H1 (cell line): Measurements from ENCODE around the gene MARS1. TPM values are rescaled to one million over a fixed set of nuclear protein-coding genes. Genes with fewer than 3 reads are reported as not detected.

ENCODE experiments used
- CTCF ChIA-PET: fragments of 300-600 bp; sonication (Branson Sonifier 250); formaldehyde crosslinking; loops from one replicate; lab custom pipeline; 2021; ENCODE audit not compliant: partially characterized antibody; lab: Charles Lee
- POLR2A ChIA-PET: fragments of 300-600 bp; sonication (Branson Sonifier 250); formaldehyde crosslinking; loops from one replicate; lab custom pipeline; 2021; ENCODE audit warnings: inconsistent platforms; ENCODE audit not compliant: partially characterized antibody; lab: Charles Lee
- DNase-seq, 2 experiments: peaks; one replicate each; pipeline versions ENCODE4 v3.0.0 to v3.0.0-alpha.2; 2010 to 2022; ENCODE audit warnings: low spot score in 2 of 2, low read depth in 1 of 2, mixed read lengths in 1 of 2
- FAIRE-seq: peaks from 2 replicates; lab custom pipeline; 2011; peaks lifted over from hg19 to GRCh38; lab: Jason Lieb, UNC
- H2AFZ ChIP-seq: 2 replicates; pipeline ENCODE4 v1.8.1; 2012; ENCODE audit warnings: low read length, inconsistent platforms
- H2AK5ac ChIP-seq: 2 replicates; pipeline ENCODE4 v1.6.1; 2013; ENCODE audit warnings: low read depth, low read length
- H2BK120ac ChIP-seq: replicated peaks from 2 replicates; pipeline ENCODE3; 2013; ENCODE audit warnings: low read depth, low read length, inconsistent platforms
- H2BK12ac ChIP-seq: 2 replicates; pipeline ENCODE4 v1.6.1; 2013; ENCODE audit warnings: low read depth, low read length
- H2BK15ac ChIP-seq: 2 replicates; pipeline ENCODE4 v1.6.1; 2013; ENCODE audit warnings: low read length
- H2BK20ac ChIP-seq: 2 replicates; pipeline ENCODE4 v1.6.1; 2013; ENCODE audit warnings: low read length
- H2BK5ac ChIP-seq: 2 replicates; pipeline ENCODE4 v1.6.1; 2013; ENCODE audit warnings: low read depth, low read length
- H3K14ac ChIP-seq: 2 replicates; pipeline ENCODE4 v1.6.1; 2013; ENCODE audit warnings: inconsistent platforms; ENCODE audit not compliant: insufficient read length
- H3K18ac ChIP-seq: 2 replicates; pipeline ENCODE4 v1.6.1; 2013; ENCODE audit warnings: low read length; ENCODE audit errors: extremely low read depth
- H3K23ac ChIP-seq: 2 replicates; pipeline ENCODE4 v1.6.1; 2013; ENCODE audit warnings: inconsistent platforms; ENCODE audit not compliant: insufficient read length
- H3K23me2 ChIP-seq: 2 replicates; pipeline ENCODE4 v1.6.1; 2013; ENCODE audit warnings: low read depth, low read length
- H3K27ac ChIP-seq: 2 replicates; pipeline ENCODE4 v1.6.1; 2011; ENCODE audit warnings: low read depth, low read length, inconsistent platforms
- H3K27me3 ChIP-seq, 4 experiments: replicated peaks in 1 of 4; 1 replicate in 1 of 4; 2 replicates in 3 of 4; pipeline versions ENCODE4 v1.6.1 to v1.8.1; 2011 to 2013; ENCODE audit warnings: low read length in 3 of 4, mild to moderate bottlenecking in 3 of 4, inconsistent platforms in 2 of 4, mixed read lengths in 2 of 4, moderate library complexity in 1 of 4; ENCODE audit not compliant: control insufficient read depth in 3 of 4, insufficient read depth in 3 of 4; ENCODE audit errors: extremely low read depth in 1 of 4
- H3K36me3 ChIP-seq, 4 experiments: 2 replicates each; pipeline versions ENCODE4 v1.6.1 to v1.8.1; 2011 to 2013; ENCODE audit warnings: mild to moderate bottlenecking in 4 of 4, low read length in 3 of 4, moderate library complexity in 2 of 4, control low read depth in 1 of 4, inconsistent platforms in 1 of 4; ENCODE audit not compliant: insufficient read depth in 4 of 4, control insufficient read depth in 2 of 4
- H3K4ac ChIP-seq: replicated peaks from 2 replicates; pipeline ENCODE3; 2013; ENCODE audit warnings: low read length, low read depth, mixed read lengths, inconsistent platforms; ENCODE audit not compliant: insufficient read length
- H3K4me1 ChIP-seq, 4 experiments: replicated peaks in 1 of 4; 1 replicate in 1 of 4; 2 replicates in 3 of 4; pipeline versions ENCODE4 v1.6.1 to v1.8.1; 2011 to 2013; ENCODE audit warnings: low read length in 3 of 4, inconsistent platforms in 2 of 4, mixed read lengths in 1 of 4; ENCODE audit not compliant: insufficient read depth in 4 of 4, control insufficient read depth in 3 of 4
- H3K4me2 ChIP-seq, 2 experiments: 2 replicates each; pipeline versions ENCODE4 v1.6.1 to v1.8.1; 2011 to 2013; ENCODE audit warnings: low read depth in 2 of 2, low read length in 2 of 2, control low read depth in 1 of 2, inconsistent platforms in 1 of 2, mild to moderate bottlenecking in 1 of 2; ENCODE audit not compliant: insufficient read depth in 1 of 2
- H3K4me3 ChIP-seq, 4 experiments: fragments of 200-600, 300-600 bp in 1 of 4; sonication (generic), shearing (Covaris generic), sonication (Bioruptor Twin) in 1 of 4; 2 replicates each; pipeline versions ENCODE4 v1.5.1 to v1.8.1; 2011 to 2016; ENCODE audit warnings: low read length in 4 of 4, low read depth in 3 of 4, control low read depth in 2 of 4, inconsistent platforms in 2 of 4, mild to moderate bottlenecking in 2 of 4, mixed read lengths in 1 of 4, moderate library complexity in 1 of 4; ENCODE audit not compliant: insufficient read depth in 2 of 4; ENCODE audit errors: extremely low read depth in 1 of 4
- H3K56ac ChIP-seq: replicated peaks from 2 replicates; pipeline ENCODE3; 2013; ENCODE audit warnings: low read depth, mild to moderate bottlenecking, mixed read lengths, low read length, inconsistent platforms; ENCODE audit not compliant: insufficient read length
- H3K79me1 ChIP-seq: 2 replicates; pipeline ENCODE4 v1.6.1; 2013; ENCODE audit warnings: low read depth, low read length, control low read depth
- H3K79me2 ChIP-seq, 2 experiments: 2 replicates each; pipeline versions ENCODE4 v1.6.1 to v1.8.1; 2012 to 2013; ENCODE audit warnings: low read length in 2 of 2, mild to moderate bottlenecking in 2 of 2, inconsistent platforms in 1 of 2; ENCODE audit not compliant: insufficient read depth in 2 of 2, control insufficient read depth in 1 of 2
- H3K9ac ChIP-seq, 4 experiments: replicated peaks in 1 of 4; 1 replicate in 1 of 4; 2 replicates in 3 of 4; pipeline versions ENCODE4 v1.6.1 to v1.8.1; 2011 to 2013; ENCODE audit warnings: low read depth in 3 of 4, low read length in 3 of 4, control low read depth in 2 of 4, mild to moderate bottlenecking in 2 of 4, moderate library complexity in 2 of 4, inconsistent platforms in 1 of 4; ENCODE audit errors: extremely low read depth in 1 of 4
- H3K9me3 ChIP-seq, 2 experiments: 2 replicates each; pipeline versions ENCODE4 v1.6.1 to v1.8.1; 2012 to 2013; ENCODE audit warnings: mild to moderate bottlenecking in 2 of 2, moderate library complexity in 2 of 2, control low read depth in 1 of 2, inconsistent platforms in 1 of 2, low read depth in 1 of 2, low read length in 1 of 2, mixed read lengths in 1 of 2; ENCODE audit not compliant: insufficient read depth in 2 of 2
- H4K20me1 ChIP-seq, 2 experiments: replicated peaks in 1 of 2; 2 replicates each; pipeline versions ENCODE3 to v1.8.1; 2011 to 2013; ENCODE audit warnings: inconsistent platforms in 2 of 2, low read length in 2 of 2, mild to moderate bottlenecking in 1 of 2; ENCODE audit not compliant: insufficient read depth in 2 of 2, control insufficient read depth in 1 of 2
- H4K5ac ChIP-seq: 2 replicates; pipeline ENCODE4 v1.6.1; 2013; ENCODE audit warnings: low read length, low read depth, mixed read lengths, inconsistent platforms; ENCODE audit not compliant: insufficient read length
- H4K8ac ChIP-seq: 2 replicates; pipeline ENCODE4 v1.8.0; 2013; ENCODE audit warnings: mild to moderate bottlenecking, moderate library complexity, low read length, inconsistent platforms; ENCODE audit not compliant: insufficient read depth; ENCODE audit errors: extremely low read depth
- H4K91ac ChIP-seq: replicated peaks from 2 replicates; pipeline ENCODE3; 2013; ENCODE audit warnings: low read length, mixed read lengths, inconsistent platforms; ENCODE audit not compliant: insufficient read length
- ATF3 ChIP-seq: IDR thresholded peaks from 2 replicates; pipeline ENCODE4 v1.6.1; 2011; ENCODE audit warnings: low read depth, mild to moderate bottlenecking, low read length; ENCODE audit not compliant: insufficient read depth
- CTCF ChIP-seq, 3 experiments: IDR thresholded peaks; 1 replicate in 2 of 3; 2 replicates in 1 of 3; pipeline versions ENCODE4 v1.5.1 to v1.6.1; 2011; ENCODE audit warnings: low read length in 3 of 3, mild to moderate bottlenecking in 3 of 3, inconsistent platforms in 2 of 3, low read depth in 1 of 3, moderate library complexity in 1 of 3; ENCODE audit not compliant: insufficient read depth in 1 of 3; ENCODE audit errors: control extremely low read depth in 1 of 3
- E2F6 ChIP-seq: IDR thresholded peaks from 2 replicates; pipeline ENCODE4 v1.6.1; 2012; ENCODE audit warnings: inconsistent platforms
- EP300 ChIP-seq, 2 experiments: IDR thresholded peaks; 1 replicate in 1 of 2; 2 replicates in 1 of 2; pipeline ENCODE4 v1.6.1; 2011 to 2012; ENCODE audit warnings: low read depth in 2 of 2, low read length in 2 of 2, mild to moderate bottlenecking in 2 of 2, borderline replicate concordance in 1 of 2, inconsistent platforms in 1 of 2, moderate library complexity in 1 of 2
- HDAC2 ChIP-seq, 2 experiments: fragments of 300-600 bp in 1 of 2; sonication (generic) in 1 of 2; IDR thresholded peaks; 2 replicates each; pipeline ENCODE4 v1.6.1; 2011 to 2012; ENCODE audit warnings: low read depth in 2 of 2, low read length in 2 of 2, mild to moderate bottlenecking in 2 of 2, moderate library complexity in 2 of 2, borderline replicate concordance in 1 of 2, inconsistent platforms in 1 of 2
- MAX ChIP-seq: IDR thresholded peaks from 2 replicates; pipeline ENCODE4 v1.6.1; 2012; ENCODE audit warnings: inconsistent platforms
- RXRA ChIP-seq: IDR thresholded peaks from 2 replicates; pipeline ENCODE4 v1.6.1; 2011; ENCODE audit warnings: low read depth, mild to moderate bottlenecking, low read length, moderate library complexity; ENCODE audit not compliant: insufficient read depth
- WGBS, 2 experiments: shearing (Covaris generic) in 1 of 2; methylation state at CpG; one replicate each; pipeline versions ENCODE4 v1.1.6 to v1.1.7; 2013 to 2015; ENCODE audit warnings: low lambda C conversion rate in 2 of 2, mixed read lengths in 2 of 2, inconsistent platforms in 1 of 2, low coverage in 1 of 2, missing lambda C conversion rate in 1 of 2; ENCODE audit not compliant: insufficient replicate concordance in 2 of 2, insufficient coverage in 1 of 2, insufficient read length in 1 of 2; ENCODE audit errors: extremely low coverage in 1 of 2, missing lambda C conversion rate in 1 of 2; 5-methylcytosine and 5-hydroxymethylcytosine counted together
- polyA plus RNA-seq, 7 experiments: library from polyadenylated mRNA; depleted of rRNA in 3 of 7; stranded (reverse) in 5 of 7; unstranded in 2 of 7; fragments of >200 nt in 5 of 7; fragments of 200-250 nt in 2 of 7; gene quantifications; 1 replicate in 5 of 7; 2 replicates in 1 of 7; 4 replicates in 1 of 7; pipeline versions ENCODE4 v1.2.1 to v1.2.3, GENCODE V29; 2011 to 2013; ENCODE audit warnings: missing spikeins in 2 of 7, mixed read lengths in 2 of 7
- total RNA-seq: library from RNA; stranded (reverse); fragmentation: NEBNext Ultra II Directional; extraction: Animal tissue kit (Norgen Biotek cat#: 25700); gene quantifications from 2 replicates; pipeline ENCODE4 v1.2.1, GENCODE V29; 2021

The MARS1 gene
- total and polyA plus RNA-seq, 2 of the 8 experiments (the other 6 are each of a cell fraction or from before 2014, with no cell fraction given) = 194 to 407 TPM

GRCh38 chr12:57554897-57555296, 67.0 kb downstream of the MARS1 start:
- no peak overlapping the region for H4K8ac ChIP-seq
- H2BK5ac ChIP-seq = no peak overlapping the region
- H3K9ac ChIP-seq = no peak overlapping the region
- H2BK120ac ChIP-seq = no peak overlapping the region
- H3K56ac ChIP-seq = no peak overlapping the region
- no peak overlapping the region for H2BK12ac ChIP-seq
- peaks cover 10% of the 10 kb centered on the region for H3K79me1 ChIP-seq
- peaks cover 0 to 38% of the 10 kb centered on the region in 2 experiments; a peak in 2 of 4 replicates for H3K79me2 ChIP-seq
- ChIA-PET POLR2A (interaction anchor here (0.7 to 1.1 kb wide), 2 partner anchors 14 to 21 kb away, joined by 3 read pairs; no protein-coding TSS in a partner anchor), CTCF (interaction anchor here (0.7 to 1.0 kb wide), 3 partner anchors 29 to 342 kb away, joined by 3 to 4 read pairs (median 3); no protein-coding TSS in a partner anchor)
- TF ChIP-seq HDAC2 (IDR thresholded peaks at IDR 0.05; ENCODE audit: borderline replicate concordance in 1 of 2, low read depth in 2 of 2, low read length in 2 of 2) (no peak), EP300 (IDR thresholded peaks at IDR 0.05; ENCODE audit: borderline replicate concordance in 1 of 2, low read depth in 2 of 2, low read length in 2 of 2) (no peak), ATF3 (no peak), CTCF (IDR thresholded peaks at IDR 0.05; ENCODE audit: control extremely low read depth in 1 of 3, insufficient read depth in 1 of 3, low read depth in 1 of 3, low read length in 3 of 3) (no peak), MAX (no peak), RXRA (no peak), E2F6 (no peak)
- H3K9me3 ChIP-seq = no peaks in the 10 kb centered on the region
- H3K4me2 ChIP-seq = no peak overlapping the region
- no peak overlapping the region for H4K5ac ChIP-seq
- H3K36me3 ChIP-seq = no peaks in the 10 kb centered on the region; a peak in 1 of 8 replicates
- no peak overlapping the region for H2AK5ac ChIP-seq
- peaks cover 7 to 9% of the 10 kb centered on the region in 2 experiments for H4K20me1 ChIP-seq
- WGBS, 2 experiments = 85% methylated on average over 1 of the region's 1 CpG; no CpG with 5 or more reads in 1 of the 2 experiments
- no peak overlapping the region for H2BK20ac ChIP-seq
- H3K27ac ChIP-seq = no peak overlapping the region
- peaks cover 2 to 15% (median 7%) of the 10 kb centered on the region in 4 experiments; a peak in 6 of 7 replicates for H3K4me1 ChIP-seq
- peaks cover 9% of the 10 kb centered on the region for H3K23me2 ChIP-seq
- no peak overlapping the region for H3K4ac ChIP-seq
- no peak overlapping the region for H3K23ac ChIP-seq
- H3K27me3 ChIP-seq = no peaks in the 10 kb centered on the region
- no peak overlapping the region for H2BK15ac ChIP-seq
- H2AFZ ChIP-seq = no peak overlapping the region
- FAIRE-seq = no peak
- H3K14ac ChIP-seq = no peak overlapping the region
- H3K4me3 ChIP-seq = no peak overlapping the region
- no peak for DNase-seq
- H4K91ac ChIP-seq = no peak overlapping the region
- no peak overlapping the region for H3K18ac ChIP-seq
